Measurements from ENCODE around the gene FGD6.

FGD6 gene

GRCh38 chr12:95206916-95207315, 10.4 kb downstream of the FGD6 start:
- DNase-seq: no peak
- H3K9me3 ChIP-seq (ENCODE audit: severe bottlenecking): no peaks in the 10 kb centered on the region
- no peak overlapping the region for H3K27ac ChIP-seq

GRCh38 chr12:95205685-95206084, 11.6 kb downstream of the FGD6 start:
- Histone ChIP-seq H3K4me3 (ENCODE audit: low read depth, low read length) (no peak overlapping the region), H3K27me3 (ENCODE audit: insufficient read depth, low read depth, severe bottlenecking) (no peaks in the 10 kb centered on the region), H3K27ac (no peak overlapping the region), H3K9me3 (ENCODE audit: severe bottlenecking) (no peaks in the 10 kb centered on the region), H3K36me3 (peaks cover 24% of the 10 kb centered on the region)
- DNase-seq: no peak
- no peak for TF ChIP-seq CTCF (IDR thresholded peaks at IDR 0.05; ENCODE audit: low read depth, low read length)

More at GRCh38 chr12:95206916-95207315, 10.4 kb downstream of the FGD6 start:
- H3K4me3 ChIP-seq (ENCODE audit: low read depth, low read length): no peak overlapping the region
- no peak for TF ChIP-seq CTCF (IDR thresholded peaks at IDR 0.05; ENCODE audit: low read depth, low read length)
- peaks cover 24% of the 10 kb centered on the region for H3K36me3 ChIP-seq
- no peaks in the 10 kb centered on the region for H3K27me3 ChIP-seq (ENCODE audit: insufficient read depth, low read depth, severe bottlenecking)

- no peak for DNase-seq
- Histone ChIP-seq H3K4me3 (ENCODE audit: low read depth, low read length) (no peak overlapping the region), H3K36me3 (peaks cover 24% of the 10 kb centered on the region), H3K27me3 (ENCODE audit: insufficient read depth, low read depth, severe bottlenecking) (no peaks in the 10 kb centered on the region), H3K27ac (no peak overlapping the region), H3K9me3 (ENCODE audit: severe bottlenecking) (no peaks in the 10 kb centered on the region)
- no peak for TF ChIP-seq CTCF (IDR thresholded peaks at IDR 0.05; ENCODE audit: low read depth, low read length)
These were observed 12.1 kb downstream of the FGD6 start for GRCh38 chr12:95205016-95205624.

- no peak for DNase-seq
- Histone ChIP-seq H3K4me3 (ENCODE audit: low read depth, low read length) (no peak overlapping the region), H3K36me3 (peaks cover 21% of the 10 kb centered on the region), H3K27ac (no peak overlapping the region), H3K27me3 (ENCODE audit: insufficient read depth, low read depth, severe bottlenecking) (no peaks in the 10 kb centered on the region), H3K9me3 (ENCODE audit: severe bottlenecking) (no peaks in the 10 kb centered on the region)
- no peak for TF ChIP-seq CTCF (IDR thresholded peaks at IDR 0.05; ENCODE audit: low read depth, low read length)
These were observed 13.0 kb downstream of the FGD6 start for GRCh38 chr12:95204141-95204866.

GRCh38 chr12:95203487-95204030, 13.7 kb downstream of the FGD6 start:
- DNase-seq: no peak
- Histone ChIP-seq H3K4me3 (ENCODE audit: low read depth, low read length) (no peak overlapping the region), H3K36me3 (peaks cover 14% of the 10 kb centered on the region), H3K9me3 (ENCODE audit: severe bottlenecking) (no peaks in the 10 kb centered on the region), H3K27me3 (ENCODE audit: insufficient read depth, low read depth, severe bottlenecking) (no peaks in the 10 kb centered on the region), H3K27ac (no peak overlapping the region)
- no peak for TF ChIP-seq CTCF (IDR thresholded peaks at IDR 0.05; ENCODE audit: low read depth, low read length)

Measured in WERI-Rb-1 (cell line).